Measurements from ENCODE around the gene NGEF. TPM values are rescaled to one million over a fixed set of nuclear protein-coding genes. Genes with fewer than 3 reads are reported as not detected.

Gene NGEF
- total and polyA plus RNA-seq, 10 of the 15 experiments (the other 5 are each of a cell fraction or from before 2014, with no cell fraction given): 0.12 TPM; not detected in 9

GRCh38 chr2:232963913-232964312 is 49.1 kb downstream of the NGEF start:
- CTCF ChIA-PET: no interaction called here
- Histone ChIP-seq H3K9ac (ENCODE audit: control insufficient read depth, insufficient read depth, low read length) (no peak overlapping the region), H2AFZ (ENCODE audit: control insufficient read depth, low read depth, low read length) (no peak overlapping the region), H3K79me2 (ENCODE audit: control insufficient read depth, insufficient read depth, low read length) (no peaks in the 10 kb centered on the region), H3K4me1 (ENCODE audit: control insufficient read depth, insufficient read depth, low read length) (no peaks in the 10 kb centered on the region), H3K4me2 (ENCODE audit: control insufficient read depth, insufficient read depth) (no peak overlapping the region), H3K36me3 (ENCODE audit: control insufficient read depth in 2 of 2, insufficient read depth in 2 of 2, low read length in 1 of 2) (no peaks in the 10 kb centered on the region; a peak in 1 of 4 replicates), H3K4me3 (no peak overlapping the region), H3K27ac (ENCODE audit: control insufficient read depth, insufficient read depth) (no peak overlapping the region), H3K27me3 (replicated peaks in 1 of 2; ENCODE audit: control insufficient read depth in 2 of 2, insufficient read depth in 2 of 2, low read length in 1 of 2) (no peaks in the 10 kb centered on the region), H4K20me1 (ENCODE audit: control insufficient read depth, insufficient read depth) (no peaks in the 10 kb centered on the region), H3K9me3 (replicated peaks; ENCODE audit: control insufficient read depth, insufficient read depth, low read length) (peaks cover 5% of the 10 kb centered on the region; the same call in 1 of the 3 replicates)
- RAD21 ChIA-PET (ENCODE audit: unreplicated experiment): no interaction called here
- TF ChIP-seq MYC (IDR thresholded peaks at IDR 0.05; ENCODE audit: insufficient read depth, insufficient read length, insufficient replicate concordance, low read length, severe bottlenecking) (no peak), CREB1 (IDR thresholded peaks at IDR 0.05; ENCODE audit: low read depth) (no peak), POLR2AphosphoS5 (IDR thresholded peaks at IDR 0.05; ENCODE audit: low read length) (no peak), BRCA1 (IDR thresholded peaks at IDR 0.05; ENCODE audit: low read depth, low read length) (no peak), NFYB (IDR thresholded peaks at IDR 0.05; ENCODE audit: insufficient read depth, low read depth, low read length) (no peak), CBX3 (IDR thresholded peaks at IDR 0.05; ENCODE audit: borderline replicate concordance, low read depth) (no peak), IKZF2 (IDR thresholded peaks at IDR 0.05) (no peak), ATF3 (IDR thresholded peaks at IDR 0.05; ENCODE audit: borderline replicate concordance, extremely low read depth, low read depth, low read length) (no peak), ZNF687 (IDR thresholded peaks at IDR 0.05) (no peak), ATF2 (IDR thresholded peaks at IDR 0.05; ENCODE audit: low read length) (no peak), TCF3 (IDR thresholded peaks at IDR 0.05; ENCODE audit: borderline replicate concordance, insufficient read depth, low read depth, low read length) (no peak), MXI1 (IDR thresholded peaks at IDR 0.05; ENCODE audit: low read depth, low read length) (no peak)
- FAIRE-seq: no peak
- SMC1A ChIA-PET (ENCODE audit: uncharacterized antibody, unreplicated experiment): no interaction called here
- POLR2A ChIA-PET: no interaction called here
- no TSS peak for BruUV-seq (replicated peaks)
- ATAC-seq: no peak
- 52% methylated on average over 1 of the region's 1 CpG for WGBS (ENCODE audit: insufficient coverage, insufficient replicate concordance, low lambda C conversion rate, missing lambda C conversion rate)
- in situ Hi-C loops (cut with MboI) (no loop called here), intact Hi-C loops (cut with micrococcal nuclease; ENCODE audit: unreplicated experiment) (no loop called here)
- DNase-seq (ENCODE audit: low read depth, low spot score): no peak
